Measurements from ENCODE around the gene RNF26.

RNF26 gene

GRCh38 chr11:119336744-119337469 lies 2.6 kb downstream of the RNF26 start:
- DNase-seq (ENCODE audit: low read depth): no peak

- DNase-seq (ENCODE audit: low read depth): no peak
Measured at GRCh38 chr11:119337581-119338317, 3.4 kb downstream of the RNF26 start.

- DNase-seq (ENCODE audit: low read depth): no peak
Measured at GRCh38 chr11:119338318-119338890, 4.1 kb downstream of the RNF26 start.

GRCh38 chr11:119338965-119339588 lies 4.8 kb downstream of the RNF26 start:
- no peak for DNase-seq (ENCODE audit: low read depth)

- DNase-seq (ENCODE audit: low read depth): no peak
Measured at GRCh38 chr11:119339589-119340334, 5.4 kb downstream of the RNF26 start.

- DNase-seq (ENCODE audit: low read depth): no peak
Measured at GRCh38 chr11:119340335-119341221, 6.3 kb downstream of the RNF26 start, which contains the start of gene C1QTNF5. C1QTNF5 (minus strand) TSS chr11:119340883; CDS start chr11:119340397, 486 bp downstream.

GRCh38 chr11:119341222-119342022 lies 7.1 kb downstream of the RNF26 start:
- no peak for DNase-seq (ENCODE audit: low read depth)

GRCh38 chr11:119342023-119342300 lies 7.6 kb downstream of the RNF26 start:
- no peak for DNase-seq (ENCODE audit: low read depth)

- no peak for DNase-seq (ENCODE audit: low read depth)
Measured at GRCh38 chr11:119342362-119343130, 8.2 kb downstream of the RNF26 start.

- no peak for DNase-seq (ENCODE audit: low read depth)
Measured at GRCh38 chr11:119343726-119344125, 9.4 kb downstream of the RNF26 start.

GRCh38 chr11:119344291-119345010 lies 10.1 kb downstream of the RNF26 start:
- DNase-seq (ENCODE audit: low read depth): no peak

- DNase-seq (ENCODE audit: low read depth): no peak
Measured at GRCh38 chr11:119345685-119346084, 11.4 kb downstream of the RNF26 start.

- no peak for DNase-seq (ENCODE audit: low read depth)
Measured at GRCh38 chr11:119346605-119347004, 12.3 kb downstream of the RNF26 start, which contains the start of gene MFRP. MFRP (minus strand) TSS chr11:119346705; CDS start chr11:119346513, 192 bp downstream.

GRCh38 chr11:119347242-119347641 lies 12.9 kb downstream of the RNF26 start:
- DNase-seq (ENCODE audit: low read depth): no peak

- DNase-seq (ENCODE audit: low read depth): no peak
Measured at GRCh38 chr11:119347940-119348605, 13.7 kb downstream of the RNF26 start.

GRCh38 chr11:119350302-119350701 lies 16.0 kb downstream of the RNF26 start:
- no peak for DNase-seq (ENCODE audit: low read depth)

- no peak for DNase-seq (ENCODE audit: low read depth)
Measured at GRCh38 chr11:119351232-119351631, 16.9 kb downstream of the RNF26 start.

- DNase-seq (ENCODE audit: low read depth): no peak
Measured at GRCh38 chr11:119352857-119353260, 18.5 kb downstream of the RNF26 start.
